ENCODE results near the gene NT5DC4. TPM values are rescaled to one million over a fixed set of nuclear protein-coding genes. Genes with fewer than 3 reads are reported as not detected.
A peak's percentile ranks its signal among the peaks of the same experiment; 100 is the strongest.

The NT5DC4 gene
- total RNA-seq, 1 donor from 2014 or later = not detected

GRCh38 chr2:112680666-112681101 lies 40.1 kb upstream of the NT5DC4 start:
- Mint-ChIP-seq H3K4me1 (no peaks in the 10 kb centered on the region), H3K4me3 (no peak overlapping the region), H3K9me3 (peaks cover 2% of the 10 kb centered on the region), H3K36me3 (ENCODE audit: low read depth) (no peaks in the 10 kb centered on the region), H3K27me3 (ENCODE audit: low read depth) (no peaks in the 10 kb centered on the region), H3K27ac (ENCODE audit: unreplicated experiment) (no peak overlapping the region)
- DNase-seq (ENCODE audit: low read depth, low spot score) = no peak
- no peak for TF ChIP-seq CTCF (conservative IDR thresholded peaks at IDR 0.05)

- H3K9me3 Mint-ChIP-seq = no peaks in the 10 kb centered on the region
- no peaks in the 10 kb centered on the region for H3K36me3 Mint-ChIP-seq (ENCODE audit: low read depth)
- H3K27ac Mint-ChIP-seq (ENCODE audit: unreplicated experiment) = no peak overlapping the region
- DNase-seq (ENCODE audit: low read depth, low spot score) = no peak
- H3K27me3 Mint-ChIP-seq (ENCODE audit: low read depth) = no peaks in the 10 kb centered on the region
- no peaks in the 10 kb centered on the region for H3K4me1 Mint-ChIP-seq
- no peak overlapping the region for H3K4me3 Mint-ChIP-seq
- no peak for TF ChIP-seq CTCF (conservative IDR thresholded peaks at IDR 0.05)
Measured at GRCh38 chr2:112682101-112682500, 38.7 kb upstream of the NT5DC4 start.

- Mint-ChIP-seq H3K36me3 (ENCODE audit: low read depth) (no peaks in the 10 kb centered on the region), H3K27ac (ENCODE audit: unreplicated experiment) (no peak overlapping the region), H3K4me1 (no peaks in the 10 kb centered on the region), H3K4me3 (no peak overlapping the region), H3K27me3 (ENCODE audit: low read depth) (no peaks in the 10 kb centered on the region), H3K9me3 (no peaks in the 10 kb centered on the region)
- no peak for TF ChIP-seq CTCF (conservative IDR thresholded peaks at IDR 0.05)
- no peak for DNase-seq (ENCODE audit: low read depth, low spot score)
Measured at GRCh38 chr2:112683550-112684414, 37.0 kb upstream of the NT5DC4 start.

- TF ChIP-seq CTCF (conservative IDR thresholded peaks at IDR 0.05) = no peak
Measured at GRCh38 chr2:112684415-112684775, 36.4 kb upstream of the NT5DC4 start.

GRCh38 chr2:112685271-112685884 lies 35.4 kb upstream of the NT5DC4 start:
- Mint-ChIP-seq H3K4me1 (no peaks in the 10 kb centered on the region), H3K27me3 (ENCODE audit: low read depth) (no peaks in the 10 kb centered on the region), H3K4me3 (no peak overlapping the region), H3K36me3 (ENCODE audit: low read depth) (no peaks in the 10 kb centered on the region), H3K9me3 (no peaks in the 10 kb centered on the region), H3K27ac (ENCODE audit: unreplicated experiment) (no peak overlapping the region)
- peak; percentile 38 for TF ChIP-seq CTCF (conservative IDR thresholded peaks at IDR 0.05)
- DNase-seq (ENCODE audit: low read depth, low spot score) = no peak

More at GRCh38 chr2:112684415-112684775, 36.4 kb upstream of the NT5DC4 start:
- no peak overlapping the region for H3K27ac Mint-ChIP-seq (ENCODE audit: unreplicated experiment)
- no peaks in the 10 kb centered on the region for H3K9me3 Mint-ChIP-seq
- H3K36me3 Mint-ChIP-seq (ENCODE audit: low read depth) = no peaks in the 10 kb centered on the region
- H3K27me3 Mint-ChIP-seq (ENCODE audit: low read depth) = no peaks in the 10 kb centered on the region
- no peak overlapping the region for H3K4me3 Mint-ChIP-seq
- H3K4me1 Mint-ChIP-seq = no peaks in the 10 kb centered on the region
- DNase-seq (ENCODE audit: low read depth, low spot score) = no peak
